Measurements from ENCODE around the gene B3GNT2. TPM values are rescaled to one million over a fixed set of nuclear protein-coding genes. Genes with fewer than 3 reads are reported as not detected.

B3GNT2 gene
- total and polyA plus RNA-seq, 7 donors, result 12.3 to 25.8 (median 19.3) TPM

- Histone ChIP-seq H3K27me3 (no peaks in the 10 kb centered on the region), H3K4me3 (no peak overlapping the region), H3K4me1 (peaks cover 0 to 72% (median 45%) of the 10 kb centered on the region in 4 donors), H3K9me3 (no peaks in the 10 kb centered on the region), H3K36me3 (no peaks in the 10 kb centered on the region), H3K27ac (no peak overlapping the region)
- 82 to 95% methylated on average over 9 of the region's 9 CpGs for WGBS, 2 donors
- no peak for TF ChIP-seq EP300 (IDR thresholded peaks at IDR 0.05)
- no peak for TF ChIP-seq POLR2A (IDR thresholded peaks at IDR 0.05)
- TF ChIP-seq, protein P1, sequence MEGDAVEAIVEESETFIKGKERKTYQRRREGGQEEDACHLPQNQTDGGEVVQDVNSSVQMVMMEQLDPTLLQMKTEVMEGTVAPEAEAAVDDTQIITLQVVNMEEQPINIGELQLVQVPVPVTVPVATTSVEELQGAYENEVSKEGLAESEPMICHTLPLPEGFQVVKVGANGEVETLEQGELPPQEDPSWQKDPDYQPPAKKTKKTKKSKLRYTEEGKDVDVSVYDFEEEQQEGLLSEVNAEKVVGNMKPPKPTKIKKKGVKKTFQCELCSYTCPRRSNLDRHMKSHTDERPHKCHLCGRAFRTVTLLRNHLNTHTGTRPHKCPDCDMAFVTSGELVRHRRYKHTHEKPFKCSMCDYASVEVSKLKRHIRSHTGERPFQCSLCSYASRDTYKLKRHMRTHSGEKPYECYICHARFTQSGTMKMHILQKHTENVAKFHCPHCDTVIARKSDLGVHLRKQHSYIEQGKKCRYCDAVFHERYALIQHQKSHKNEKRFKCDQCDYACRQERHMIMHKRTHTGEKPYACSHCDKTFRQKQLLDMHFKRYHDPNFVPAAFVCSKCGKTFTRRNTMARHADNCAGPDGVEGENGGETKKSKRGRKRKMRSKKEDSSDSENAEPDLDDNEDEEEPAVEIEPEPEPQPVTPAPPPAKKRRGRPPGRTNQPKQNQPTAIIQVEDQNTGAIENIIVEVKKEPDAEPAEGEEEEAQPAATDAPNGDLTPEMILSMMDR (IDR thresholded peaks at IDR 0.05), result no peak
- TF ChIP-seq POLR2AphosphoS5 (IDR thresholded peaks at IDR 0.05), result no peak
- no peak for DNase-seq
- intact Hi-C loops (cut with DNase I), result no loop called here
Measured at GRCh38 chr2:62202019-62202722, 6.3 kb downstream of the B3GNT2 start.

DNA sequence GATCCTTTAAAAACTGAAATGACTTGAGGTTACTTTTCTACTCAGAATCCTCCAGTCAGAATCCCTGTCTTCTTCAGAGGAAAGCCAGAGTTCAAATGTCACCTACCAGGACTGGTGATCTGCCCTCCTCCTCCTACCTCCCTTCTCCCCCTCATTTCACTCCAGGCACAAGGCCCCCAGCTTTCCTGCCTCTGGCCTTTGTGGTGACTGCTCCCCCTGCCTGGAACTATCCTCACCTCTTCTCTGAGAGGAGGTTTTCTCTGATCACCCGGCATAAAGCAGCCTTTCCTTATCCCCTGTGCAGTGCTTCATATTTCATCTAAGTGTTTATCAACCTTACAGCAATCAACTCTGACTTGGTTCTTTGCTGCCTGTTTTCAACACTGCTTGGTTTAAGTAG, 6.8 kb downstream of the B3GNT2 start:
- H3K4me1 ChIP-seq, result peaks cover 0 to 77% (median 47%) of the 10 kb centered on the region in 4 donors
- no peak for TF ChIP-seq POLR2AphosphoS5 (IDR thresholded peaks at IDR 0.05)

GRCh38 chr2:62203459-62203858, 7.5 kb downstream of the B3GNT2 start:
- intact Hi-C loops (cut with DNase I), result no loop called here
- H3K4me3 ChIP-seq, result no peak overlapping the region
- 97 to 100% methylated on average over 1 of the region's 1 CpG for WGBS, 2 donors
- no peaks in the 10 kb centered on the region for H3K36me3 ChIP-seq
- no peak overlapping the region for H3K27ac ChIP-seq
- H3K4me1 ChIP-seq, result peaks cover 0 to 78% (median 47%) of the 10 kb centered on the region in 4 donors
- TF ChIP-seq EP300 (IDR thresholded peaks at IDR 0.05), result no peak
- TF ChIP-seq POLR2AphosphoS5 (IDR thresholded peaks at IDR 0.05), result no peak
- no peak for TF ChIP-seq POLR2A (IDR thresholded peaks at IDR 0.05)
- TF ChIP-seq, protein P1 (IDR thresholded peaks at IDR 0.05), result no peak
- H3K9me3 ChIP-seq, result no peaks in the 10 kb centered on the region
- no peaks in the 10 kb centered on the region for H3K27me3 ChIP-seq
- no peak for DNase-seq

More for the DNA sequence above, 6.8 kb downstream of the B3GNT2 start:
- 42 to 74% methylated on average over 1 of the region's 1 CpG for WGBS, 2 donors
- no peaks in the 10 kb centered on the region for H3K9me3 ChIP-seq
- no peaks in the 10 kb centered on the region for H3K36me3 ChIP-seq
- no peak for DNase-seq
- intact Hi-C loops (cut with DNase I), result no loop called here
- no peak overlapping the region for H3K4me3 ChIP-seq
- H3K27ac ChIP-seq, result no peak overlapping the region
- H3K27me3 ChIP-seq, result no peaks in the 10 kb centered on the region

DNA sequence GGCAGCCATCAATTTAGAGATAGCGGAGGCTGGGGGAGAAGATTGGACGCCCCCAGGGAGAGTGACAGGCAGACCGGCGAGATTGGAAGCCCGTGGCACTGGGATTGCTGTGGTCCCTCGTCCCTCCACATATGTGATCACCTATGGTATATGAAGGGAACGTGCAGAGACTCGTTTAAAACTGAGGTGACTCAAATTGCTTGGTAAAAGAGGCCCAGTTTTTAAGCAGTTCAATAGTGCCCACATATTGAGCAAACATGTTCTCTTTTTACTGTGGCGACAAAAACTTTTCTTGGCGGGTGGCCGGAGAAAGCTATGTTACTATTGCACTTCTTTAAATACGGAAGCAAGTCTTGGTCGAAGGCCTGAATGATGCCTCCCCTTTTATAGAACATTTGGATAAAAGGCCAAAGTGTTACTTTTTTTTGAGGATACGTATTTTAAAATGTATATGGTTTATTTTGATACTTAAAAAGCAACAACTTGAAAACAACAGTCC, 9.1 kb downstream of the B3GNT2 start:
- Histone ChIP-seq H3K4me3 (no peak overlapping the region), H3K27me3 (no peaks in the 10 kb centered on the region), H3K36me3 (no peaks in the 10 kb centered on the region), H3K27ac (no peak overlapping the region), H3K9me3 (no peaks in the 10 kb centered on the region), H3K4me1 (peaks cover 0 to 75% (median 51%) of the 10 kb centered on the region in 4 donors)
- WGBS, 2 donors, result 90 to 95% methylated on average over 14 of the region's 14 CpGs
- TF ChIP-seq EP300 (IDR thresholded peaks at IDR 0.05) (no peak), POLR2A (IDR thresholded peaks at IDR 0.05) (no peak), POLR2AphosphoS5 (IDR thresholded peaks at IDR 0.05) (no peak)
- TF ChIP-seq, protein P1 (IDR thresholded peaks at IDR 0.05), result no peak
- intact Hi-C loops (cut with DNase I), result no loop called here
- no peak for DNase-seq

GRCh38 chr2:62205554-62205953, 9.6 kb downstream of the B3GNT2 start:
- Histone ChIP-seq H3K4me1 (peaks cover 0 to 70% (median 47%) of the 10 kb centered on the region in 4 donors), H3K27ac (no peak overlapping the region), H3K4me3 (no peak overlapping the region), H3K27me3 (no peaks in the 10 kb centered on the region), H3K9me3 (no peaks in the 10 kb centered on the region), H3K36me3 (no peaks in the 10 kb centered on the region)
- intact Hi-C loops (cut with DNase I), result no loop called here
- DNase-seq, result no peak
- TF ChIP-seq EP300 (IDR thresholded peaks at IDR 0.05), result no peak
- TF ChIP-seq POLR2A (IDR thresholded peaks at IDR 0.05), result no peak
- no peak for TF ChIP-seq POLR2AphosphoS5 (IDR thresholded peaks at IDR 0.05)
- TF ChIP-seq, protein P1 (IDR thresholded peaks at IDR 0.05), result no peak
- WGBS, 2 donors, result 95% methylated on average over 6 of the region's 6 CpGs
